Prostate gland (tissue), 2 donors: ENCODE measurements around the gene ZNF664. TPM values are rescaled to one million over a fixed set of nuclear protein-coding genes. Genes with fewer than 3 reads are reported as not detected.

Experiments
- DNase-seq: peaks from one replicate; pipeline ENCODE4 v3.0.0-alpha.2; 2019; ENCODE audit warnings: low spot score
- H3K27ac ChIP-seq, 2 donors: fragments of 200-600 bp; sonication (generic); 2 replicates each; pipeline ENCODE4 v1.5.1; 2017 to 2019
- H3K27me3 ChIP-seq: fragments of 200-600 bp; sonication (generic); replicated peaks from 2 replicates; pipeline ENCODE4 v1.5.1; 2019; ENCODE audit not compliant: insufficient read depth
- H3K36me3 ChIP-seq, 2 donors: fragments of 200-600 bp; sonication (generic); 1 replicate in 1 of 2; 2 replicates in 1 of 2; pipeline versions ENCODE4 v1.5.1 to v1.8.1; 2017 to 2019
- H3K4me1 ChIP-seq: fragments of 200-600 bp; sonication (generic); replicated peaks from 2 replicates; pipeline ENCODE4 v1.5.1; 2019
- H3K4me3 ChIP-seq, 2 donors: fragments of 200-600 bp; sonication (generic); 2 replicates each; pipeline ENCODE4 v1.5.1; 2017 to 2019
- H3K9me3 ChIP-seq: fragments of 200-600 bp; sonication (generic); 2 replicates; pipeline ENCODE4 v1.5.1; 2017
- CTCF ChIP-seq, 4 experiments: fragments of 200-600 bp in 2 of 4; fragments of 450-650 bp in 2 of 4; sonication (generic) in 2 of 4; IDR thresholded peaks; 1 replicate in 3 of 4; 2 replicates in 1 of 4; pipeline ENCODE4 v1.5.1; 2016 to 2019; ENCODE audit warnings: antibody characterized with exemption in 4 of 4, mild to moderate bottlenecking in 2 of 4, moderate library complexity in 2 of 4
- POLR2A ChIP-seq: fragments of 450-650 bp; IDR thresholded peaks from one replicate; pipeline ENCODE4 v1.6.1; 2016; ENCODE audit warnings: antibody characterized with exemption, mild to moderate bottlenecking
- POLR2AphosphoS5 ChIP-seq: sonication (generic); formaldehyde crosslinking; IDR thresholded peaks from one replicate; pipeline ENCODE4 v1.6.1; 2017; ENCODE audit warnings: antibody characterized with exemption
- WGBS: methylation state at CpG from one replicate; pipeline ENCODE4 v1.1.5; 2018; 5-methylcytosine and 5-hydroxymethylcytosine counted together
- intact Hi-C: fragments of 100-400 bp; cut with DNase I; formaldehyde crosslinking; loops from one replicate; pipeline ENCODE4 v1.14.2; 2022
- total RNA-seq, 2 donors: library from RNA; depleted of rRNA; stranded (reverse); fragments of >200 nt; gene quantifications; one replicate each; pipeline ENCODE4 v1.1.0, GENCODE V29; 2016

Gene ZNF664
- total RNA-seq, 2 donors from 2014 or later = 59.4 to 70.5 TPM

DNA sequence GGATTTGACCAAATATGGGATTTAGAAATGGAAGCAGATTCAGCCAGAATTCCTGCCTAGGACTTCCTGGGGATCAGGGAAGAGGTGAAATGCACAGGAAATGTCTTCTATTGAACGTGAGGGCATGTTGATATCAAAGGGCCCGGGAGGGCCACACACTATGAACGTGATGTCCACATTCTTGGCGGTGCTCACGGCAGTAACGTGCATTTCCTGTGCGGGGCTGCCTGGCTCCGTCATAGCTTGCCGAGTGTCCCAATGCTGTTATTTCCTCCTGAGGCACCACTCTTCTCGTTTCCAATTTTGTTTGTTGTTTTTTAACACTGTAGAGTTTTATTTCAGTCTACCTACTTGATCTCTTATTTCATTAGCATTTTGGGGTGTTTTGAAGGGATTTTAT lies 67.3 kb downstream of the ZNF664 start:
- 60% methylated on average over 10 of the region's 10 CpGs for WGBS
- Histone ChIP-seq H3K4me3 (no peak overlapping the region), H3K27me3 (no peaks in the 10 kb centered on the region), H3K27ac (no peak overlapping the region), H3K9me3 (no peaks in the 10 kb centered on the region), H3K4me1 (no peaks in the 10 kb centered on the region), H3K36me3 (no peaks in the 10 kb centered on the region)
- DNase-seq = no peak
- TF ChIP-seq CTCF (IDR thresholded peaks at IDR 0.05) (no peak), POLR2AphosphoS5 (no peak), POLR2A (no peak)
- intact Hi-C loops = no loop called here

GRCh38 chr12:124040737-124041136 lies 67.7 kb downstream of the ZNF664 start:
- 84% methylated on average over 2 of the region's 2 CpGs for WGBS
- Histone ChIP-seq H3K36me3 (no peaks in the 10 kb centered on the region), H3K27ac (no peak overlapping the region), H3K4me3 (no peak overlapping the region), H3K4me1 (no peaks in the 10 kb centered on the region), H3K27me3 (no peaks in the 10 kb centered on the region), H3K9me3 (no peaks in the 10 kb centered on the region)
- intact Hi-C loops = no loop called here
- TF ChIP-seq POLR2AphosphoS5 = no peak
- TF ChIP-seq CTCF (IDR thresholded peaks at IDR 0.05) = no peak
- no peak for TF ChIP-seq POLR2A
- DNase-seq = no peak

- no peak for TF ChIP-seq CTCF (IDR thresholded peaks at IDR 0.05)
- TF ChIP-seq POLR2A = no peak
- TF ChIP-seq POLR2AphosphoS5 = no peak
- H3K9me3 ChIP-seq = no peaks in the 10 kb centered on the region
- no peaks in the 10 kb centered on the region for H3K4me1 ChIP-seq
- WGBS = 87% methylated on average over 10 of the region's 10 CpGs
- no peak overlapping the region for H3K4me3 ChIP-seq
- H3K36me3 ChIP-seq = no peaks in the 10 kb centered on the region
- intact Hi-C loops = no loop called here
- DNase-seq = no peak
- H3K27me3 ChIP-seq = no peaks in the 10 kb centered on the region
- no peak overlapping the region for H3K27ac ChIP-seq
Measured at GRCh38 chr12:124041907-124042306, 68.9 kb downstream of the ZNF664 start.

DNA sequence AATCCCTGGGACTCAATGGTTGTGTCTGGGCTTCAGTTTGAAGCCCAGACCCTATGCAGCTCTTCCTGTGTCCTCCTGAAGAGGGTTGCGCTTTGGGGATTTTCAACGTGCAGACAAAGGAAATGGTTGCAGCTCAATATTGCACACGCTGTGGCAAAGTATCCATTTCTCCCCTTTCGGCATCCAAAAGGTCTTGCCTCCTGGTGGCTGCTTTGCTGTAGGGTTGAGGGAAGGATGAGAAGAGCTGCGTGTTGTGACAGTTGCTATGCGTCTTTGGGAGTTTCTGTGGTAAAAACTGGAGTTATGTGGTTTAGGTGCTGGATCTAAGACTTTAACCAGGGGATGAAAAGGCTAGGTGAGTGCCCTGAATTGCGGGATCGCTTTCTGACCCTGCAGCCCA lies 71.0 kb downstream of the ZNF664 start:
- WGBS = 94% methylated on average over 8 of the region's 8 CpGs
- Histone ChIP-seq H3K27me3 (no peaks in the 10 kb centered on the region), H3K4me3 (no peak overlapping the region), H3K9me3 (no peaks in the 10 kb centered on the region), H3K36me3 (no peaks in the 10 kb centered on the region), H3K4me1 (no peaks in the 10 kb centered on the region), H3K27ac (no peak overlapping the region)
- DNase-seq = no peak
- no peak for TF ChIP-seq POLR2AphosphoS5
- TF ChIP-seq CTCF (IDR thresholded peaks at IDR 0.05) = no peak
- TF ChIP-seq POLR2A = no peak
- intact Hi-C loops = no loop called here

GRCh38 chr12:124044809-124045321 lies 71.8 kb downstream of the ZNF664 start:
- H3K27me3 ChIP-seq = no peaks in the 10 kb centered on the region
- no peaks in the 10 kb centered on the region for H3K4me1 ChIP-seq
- no peak overlapping the region for H3K4me3 ChIP-seq
- no peaks in the 10 kb centered on the region for H3K36me3 ChIP-seq
- 32% methylated on average over 15 of the region's 15 CpGs for WGBS
- intact Hi-C loops = no loop called here
- no peak overlapping the region for H3K27ac ChIP-seq
- no peak for TF ChIP-seq CTCF (IDR thresholded peaks at IDR 0.05)
- no peak for TF ChIP-seq POLR2A
- TF ChIP-seq POLR2AphosphoS5 = no peak
- H3K9me3 ChIP-seq = no peaks in the 10 kb centered on the region
- DNase-seq = no peak
